Ammon's horn (tissue), 1 donor: ENCODE measurements around the gene CATSPERB.
"Not testable (repeated sequence)": the region's sequence is repeated elsewhere in the genome, so short reads cannot be mapped to it uniquely, and the experiment has no call there.

ENCODE experiments used
- DNase-seq: peaks from one replicate; pipeline ENCODE4 v3.0.0-alpha.2; 2016; ENCODE audit warnings: low spot score

Gene CATSPERB

GRCh38 chr14:91732439-91732838 is 553 bp upstream of the CATSPERB start:
- no peak for DNase-seq

DNA sequence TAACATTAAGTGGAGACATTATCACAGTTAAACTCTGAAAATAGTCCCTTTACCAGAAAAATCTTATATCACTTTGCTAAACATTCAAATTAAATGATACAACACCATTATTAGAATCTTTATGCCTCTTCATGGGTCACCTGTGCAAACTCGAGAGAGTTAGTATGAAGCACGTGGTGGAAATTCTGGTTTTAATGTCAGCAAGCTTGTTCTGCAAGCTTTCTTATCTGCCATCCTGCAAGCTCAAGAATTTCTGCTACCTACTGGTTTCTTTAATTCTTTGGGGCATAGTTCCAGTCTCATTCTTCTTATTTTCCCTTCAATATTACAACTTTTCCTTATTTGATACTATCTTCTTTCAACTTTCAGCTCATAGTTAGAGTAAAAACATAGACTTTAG is 868 bp downstream of the CATSPERB start:
- DNase-seq = no peak

GRCh38 chr14:91729756-91730155 is 2.1 kb downstream of the CATSPERB start:
- no peak for DNase-seq

DNA sequence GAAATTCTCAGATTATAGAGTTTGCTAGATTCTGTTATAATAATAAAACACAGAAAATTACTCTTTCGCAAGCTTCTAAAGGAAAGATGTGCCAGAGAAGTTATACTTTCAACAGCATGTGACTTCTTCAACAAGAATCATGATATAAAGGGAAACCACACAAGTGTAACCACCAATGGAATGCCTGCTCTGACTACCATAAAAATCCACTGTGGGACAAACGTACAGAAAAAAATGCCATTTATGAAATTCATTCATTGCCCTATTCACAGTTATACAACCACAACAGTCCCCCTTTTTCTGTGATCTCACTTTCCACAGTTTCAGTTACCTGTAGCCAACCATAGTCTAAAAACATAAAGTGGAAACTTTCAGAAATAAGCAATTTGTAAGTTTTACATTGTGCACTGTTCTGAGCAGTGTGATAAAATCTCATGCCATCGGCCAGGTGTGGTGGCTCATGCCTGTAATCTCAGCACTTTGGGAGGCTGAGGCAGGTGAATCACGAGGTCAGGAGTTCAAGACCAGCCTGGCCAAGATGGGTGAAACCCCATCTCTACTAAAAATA is 3.2 kb downstream of the CATSPERB start:
- no peak for DNase-seq

- DNase-seq = no peak
Observed at GRCh38 chr14:91727121-91727520, 4.8 kb downstream of the CATSPERB start.

DNA sequence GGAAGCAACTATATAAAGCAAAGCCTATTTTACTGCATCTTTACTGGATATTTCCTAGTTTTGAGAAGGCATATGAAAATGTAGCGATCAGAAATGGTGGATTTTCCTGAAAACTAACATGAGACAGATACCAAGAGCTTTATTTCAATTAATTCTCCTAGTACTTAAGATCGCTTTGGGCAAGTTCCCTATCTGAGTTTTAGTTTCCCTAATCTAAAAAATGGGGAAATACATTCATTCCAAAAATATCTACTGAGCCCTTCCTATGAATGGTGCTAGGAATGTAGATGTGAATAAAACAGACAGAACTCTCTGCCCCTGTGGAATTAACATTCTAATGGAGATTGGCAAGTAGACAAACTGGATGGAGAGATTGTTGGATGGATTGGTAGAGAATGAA is 8.4 kb downstream of the CATSPERB start:
- no peak for DNase-seq

- DNase-seq = no peak
Observed at GRCh38 chr14:91722386-91722785, 9.5 kb downstream of the CATSPERB start.

GRCh38 chr14:91719839-91720238 is 12.0 kb downstream of the CATSPERB start:
- no peak for DNase-seq

- no peak for DNase-seq
Observed at GRCh38 chr14:91716999-91717398, 14.9 kb downstream of the CATSPERB start.

GRCh38 chr14:91714805-91715204 is 17.1 kb downstream of the CATSPERB start:
- DNase-seq = no peak

DNA sequence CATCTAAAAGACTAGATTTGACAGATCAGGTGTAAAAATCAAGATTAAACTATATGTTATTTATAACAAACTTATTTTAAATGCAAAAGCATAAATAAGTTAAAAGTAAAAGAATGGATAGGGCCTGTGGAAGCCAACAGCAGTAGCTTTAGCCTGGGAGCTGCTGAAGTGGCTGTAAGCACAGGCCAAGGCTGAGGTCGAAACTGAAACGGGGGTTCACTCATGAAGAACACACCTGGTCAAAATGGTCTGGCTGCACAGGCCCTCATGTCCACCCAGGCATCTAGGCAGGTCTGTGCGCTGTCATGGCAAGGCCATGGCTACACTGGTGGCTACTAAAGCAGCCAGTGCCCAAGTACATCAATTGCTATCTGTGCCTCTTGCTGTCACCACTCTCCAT is 23.1 kb downstream of the CATSPERB start:
- DNase-seq = no peak

- no peak for DNase-seq
Observed at GRCh38 chr14:91706996-91707395, 24.9 kb downstream of the CATSPERB start.

- no peak for DNase-seq
Observed at GRCh38 chr14:91694643-91695042, 37.2 kb downstream of the CATSPERB start.

DNA sequence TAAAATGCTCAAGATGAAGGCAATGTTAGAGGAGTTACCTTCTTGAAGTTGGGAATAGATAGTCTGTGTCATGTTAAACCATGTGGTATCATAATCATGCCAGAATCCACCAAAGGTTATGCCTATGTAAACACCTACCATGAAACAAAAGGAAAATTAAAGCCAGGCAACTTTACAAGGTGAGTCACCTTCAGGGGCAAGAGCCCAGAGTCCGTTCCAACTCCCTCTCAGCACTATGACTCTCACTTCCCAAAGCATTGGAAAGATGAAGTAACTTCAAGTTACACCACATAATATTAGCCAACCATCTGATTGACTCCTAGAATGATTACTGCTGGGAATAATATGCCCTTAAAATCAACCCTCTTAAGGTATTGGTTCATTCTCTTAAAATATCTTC is 38.5 kb downstream of the CATSPERB start:
- DNase-seq = no peak

GRCh38 chr14:91692075-91692474 is 39.8 kb downstream of the CATSPERB start:
- DNase-seq = no peak

DNA sequence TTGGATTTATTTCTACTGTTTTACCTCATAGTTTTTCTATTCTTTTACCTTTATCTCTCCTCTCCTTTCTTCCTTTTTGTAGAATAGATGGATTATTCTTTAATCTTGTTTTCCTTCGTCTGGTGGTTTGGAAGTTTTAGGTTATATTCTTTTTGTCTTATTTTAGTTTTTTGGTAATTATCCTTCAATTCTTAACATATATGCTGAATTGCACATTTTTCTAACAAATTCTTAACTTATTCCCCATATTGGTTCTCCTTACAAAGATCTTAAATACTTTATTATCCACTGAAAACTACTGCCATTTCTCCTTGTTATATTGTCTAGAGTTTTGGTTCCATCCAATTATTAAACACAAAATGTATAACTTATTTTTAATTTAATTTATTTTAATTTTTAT is 42.3 kb downstream of the CATSPERB start:
- no peak for DNase-seq

GRCh38 chr14:91687436-91687835 is 44.5 kb downstream of the CATSPERB start:
- not testable (repeated sequence) for DNase-seq

- DNase-seq = no peak
Observed at GRCh38 chr14:91685600-91685999, 46.3 kb downstream of the CATSPERB start.

DNA sequence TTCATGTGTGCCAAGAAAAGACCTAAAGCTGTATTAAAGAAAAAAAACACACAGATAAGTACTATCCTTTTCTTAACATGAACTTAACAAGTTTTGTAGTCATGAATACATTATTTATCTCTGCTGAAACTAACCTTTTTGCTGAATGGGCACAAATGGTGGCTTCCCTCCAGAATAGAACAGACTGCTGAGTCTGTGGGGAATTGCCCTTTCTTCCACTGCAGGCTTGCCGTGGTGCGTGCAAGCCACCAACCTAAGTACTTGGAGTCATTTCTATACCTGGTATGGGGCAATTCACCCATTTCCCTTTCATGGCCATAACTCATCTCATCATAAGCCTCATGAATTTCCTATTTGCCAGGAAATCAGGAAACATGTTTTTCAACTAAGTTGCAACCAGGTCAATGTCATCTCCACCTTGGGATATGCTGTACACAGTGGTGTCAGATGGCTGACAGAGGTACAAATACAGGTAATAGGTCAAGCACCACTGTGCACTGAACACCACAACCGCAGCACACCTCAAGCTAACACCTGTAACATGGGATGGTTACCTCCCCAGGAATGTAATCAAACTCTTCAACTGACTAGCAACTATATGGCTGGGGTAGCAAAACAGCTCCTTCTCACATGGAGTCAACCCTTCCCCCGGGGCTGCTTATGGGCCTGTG is 49.9 kb downstream of the CATSPERB start:
- DNase-seq = no peak

GRCh38 chr14:91681118-91681517 is 50.8 kb downstream of the CATSPERB start:
- no peak for DNase-seq

DNA sequence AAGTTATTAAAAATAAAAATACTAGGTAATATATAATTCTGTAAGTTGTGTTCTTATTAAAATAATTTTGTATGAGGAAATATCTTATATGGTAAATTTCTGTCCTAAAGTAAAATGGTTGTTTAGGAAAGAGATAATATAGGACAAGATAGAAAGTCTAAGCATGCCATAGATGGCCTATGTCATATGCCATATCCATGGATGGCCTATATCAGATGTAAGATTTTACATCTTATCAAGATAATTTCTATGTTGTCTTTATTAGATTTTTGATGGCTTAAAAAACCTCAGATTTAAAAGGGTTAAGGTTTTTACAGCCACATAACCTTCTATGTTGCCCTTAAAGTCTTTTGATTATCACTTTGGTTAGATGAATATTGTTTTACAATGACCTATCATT is 52.6 kb downstream of the CATSPERB start:
- DNase-seq = no peak

DNA sequence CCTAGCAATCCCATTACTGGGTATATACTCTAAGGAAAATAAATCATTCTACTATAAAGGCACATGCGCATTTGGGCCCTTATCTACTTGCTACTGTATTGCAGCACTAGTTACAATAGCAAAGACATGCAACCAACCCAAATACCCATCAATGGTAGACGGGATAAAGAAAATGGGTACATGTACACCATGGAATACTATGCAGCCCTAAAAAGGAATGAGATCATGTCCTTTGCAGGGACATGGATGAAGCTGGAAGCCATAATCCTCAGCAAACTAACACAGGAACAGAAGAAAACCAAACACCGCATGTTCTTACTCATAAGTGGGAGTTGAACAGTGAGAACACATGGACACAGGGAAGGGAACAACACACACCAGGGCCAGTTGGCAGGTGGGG is 54.2 kb downstream of the CATSPERB start:
- DNase-seq = not testable (repeated sequence)

GRCh38 chr14:91674911-91675310 is 57.0 kb downstream of the CATSPERB start:
- DNase-seq = no peak

DNA sequence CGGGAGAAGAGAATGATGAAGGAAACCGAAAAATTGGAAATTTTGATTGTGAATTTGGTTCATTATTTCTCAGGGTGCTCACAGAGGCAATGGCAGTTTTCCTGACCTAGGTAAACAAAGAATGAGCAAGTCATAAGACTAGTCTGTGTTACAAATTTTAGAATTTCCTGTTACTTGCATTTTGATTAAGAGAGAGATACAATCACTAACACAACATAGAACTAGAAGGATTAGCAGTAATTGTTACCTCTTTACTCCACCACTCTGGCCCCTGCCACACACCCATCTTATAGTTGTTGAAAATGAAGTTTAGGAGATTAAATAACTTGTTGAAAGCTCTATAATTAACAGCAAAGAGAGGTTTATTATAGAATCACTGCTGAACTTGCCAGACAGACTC is 62.0 kb downstream of the CATSPERB start:
- DNase-seq = no peak
